K562 (cell line): ENCODE measurements around the gene VDAC2.

Experiments used
- JUNB ChIP-seq: fragments of 450-650 bp; formaldehyde crosslinking; conservative IDR thresholded peaks from 2 replicates; pipeline ENCODE4 v1.4.0; 2020; ENCODE audit warnings: mild to moderate bottlenecking
- MEF2A ChIP-seq: IDR thresholded peaks from 2 replicates; pipeline ENCODE4 v1.6.1; 2011; ENCODE audit warnings: low read depth, mild to moderate bottlenecking, low read length, moderate library complexity; ENCODE audit not compliant: control insufficient read depth
- TCF3 ChIP-seq: sonication (generic); formaldehyde crosslinking; IDR thresholded peaks from 2 replicates; pipeline ENCODE4 v1.4.0; 2020; ENCODE audit warnings: mild to moderate bottlenecking, missing genetic modification reagents
- XRCC3 ChIP-seq: fragments of 450-650 bp; IDR thresholded peaks from 2 replicates; pipeline ENCODE4 v1.6.1; 2017; ENCODE audit warnings: mild to moderate bottlenecking, moderate library complexity
- TF ChIP-seq, protein P1 (sequence below), 3 experiments: fragments of 200-800 bp in 1 of 3; fragments of 250-450 bp in 1 of 3; fragments of 450-650 bp in 1 of 3; sonication (Bioruptor Pico) in 1 of 3; sonication (Bioruptor generic) in 1 of 3; formaldehyde crosslinking in 1 of 3; IDR thresholded peaks; 2 replicates each; pipeline versions ENCODE4 v1.6.1 to v1.8.0; 2016 to 2022; ENCODE audit warnings: mild to moderate bottlenecking in 2 of 3, missing genetic modification characterization in 2 of 3, missing compliant biosample characterization in 1 of 3, moderate library complexity in 1 of 3
- TF ChIP-seq, protein P2 (sequence below), 3 experiments: IDR thresholded peaks in 2 of 3; conservative IDR thresholded peaks in 1 of 3; 2 replicates each; pipeline ENCODE4 v1.5.1; 2011 to 2012; ENCODE audit warnings: low read length in 3 of 3, mild to moderate bottlenecking in 3 of 3, control low read depth in 2 of 3, improper control_type of control experiment in 1 of 3, inconsistent platforms in 1 of 3, low read depth in 1 of 3, mixed read lengths in 1 of 3, moderate library complexity in 1 of 3; ENCODE audit not compliant: insufficient read depth in 2 of 3
- TF ChIP-seq, protein P3 (sequence below): fragments of 250-450 bp; sonication (Bioruptor Pico); IDR thresholded peaks from 2 replicates; pipeline ENCODE4 v1.4.0; 2020; ENCODE audit warnings: mild to moderate bottlenecking, moderate library complexity

DNA sequence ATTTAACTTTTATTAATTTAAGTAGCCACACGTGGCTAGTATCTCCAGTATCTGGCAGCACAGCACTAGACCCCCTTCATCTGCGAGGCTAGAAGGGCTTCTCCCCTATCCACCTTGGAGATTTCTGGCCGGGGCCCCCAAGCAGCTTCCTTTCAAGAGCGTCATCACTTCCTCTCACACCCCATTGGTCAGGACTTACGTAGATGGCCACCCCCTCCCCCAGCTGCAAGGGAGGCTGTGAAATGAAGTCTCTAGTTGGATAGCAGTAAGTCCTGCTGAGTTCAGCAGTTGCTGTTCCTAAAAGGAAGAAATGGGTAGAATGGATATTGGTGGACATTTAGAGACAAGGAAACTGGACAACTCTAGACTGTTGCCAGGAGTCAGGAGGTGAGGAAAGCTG lies 59.0 kb downstream of the VDAC2 start:
- TF ChIP-seq XRCC3 (no peak), TCF3 (CRISPR knock-in tag) (no peak), JUNB (no peak), MEF2A (no peak)
- TF ChIP-seq, protein P1, sequence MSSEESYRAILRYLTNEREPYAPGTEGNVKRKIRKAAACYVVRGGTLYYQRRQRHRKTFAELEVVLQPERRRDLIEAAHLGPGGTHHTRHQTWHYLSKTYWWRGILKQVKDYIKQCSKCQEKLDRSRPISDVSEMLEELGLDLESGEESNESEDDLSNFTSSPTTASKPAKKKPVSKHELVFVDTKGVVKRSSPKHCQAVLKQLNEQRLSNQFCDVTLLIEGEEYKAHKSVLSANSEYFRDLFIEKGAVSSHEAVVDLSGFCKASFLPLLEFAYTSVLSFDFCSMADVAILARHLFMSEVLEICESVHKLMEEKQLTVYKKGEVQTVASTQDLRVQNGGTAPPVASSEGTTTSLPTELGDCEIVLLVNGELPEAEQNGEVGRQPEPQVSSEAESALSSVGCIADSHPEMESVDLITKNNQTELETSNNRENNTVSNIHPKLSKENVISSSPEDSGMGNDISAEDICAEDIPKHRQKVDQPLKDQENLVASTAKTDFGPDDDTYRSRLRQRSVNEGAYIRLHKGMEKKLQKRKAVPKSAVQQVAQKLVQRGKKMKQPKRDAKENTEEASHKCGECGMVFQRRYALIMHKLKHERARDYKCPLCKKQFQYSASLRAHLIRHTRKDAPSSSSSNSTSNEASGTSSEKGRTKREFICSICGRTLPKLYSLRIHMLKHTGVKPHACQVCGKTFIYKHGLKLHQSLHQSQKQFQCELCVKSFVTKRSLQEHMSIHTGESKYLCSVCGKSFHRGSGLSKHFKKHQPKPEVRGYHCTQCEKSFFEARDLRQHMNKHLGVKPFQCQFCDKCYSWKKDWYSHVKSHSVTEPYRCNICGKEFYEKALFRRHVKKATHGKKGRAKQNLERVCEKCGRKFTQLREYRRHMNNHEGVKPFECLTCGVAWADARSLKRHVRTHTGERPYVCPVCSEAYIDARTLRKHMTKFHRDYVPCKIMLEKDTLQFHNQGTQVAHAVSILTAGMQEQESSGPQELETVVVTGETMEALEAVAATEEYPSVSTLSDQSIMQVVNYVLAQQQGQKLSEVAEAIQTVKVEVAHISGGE (CRISPR knock-in tag; IDR thresholded peaks at IDR 0.05), result no peak
- TF ChIP-seq, protein P2, sequence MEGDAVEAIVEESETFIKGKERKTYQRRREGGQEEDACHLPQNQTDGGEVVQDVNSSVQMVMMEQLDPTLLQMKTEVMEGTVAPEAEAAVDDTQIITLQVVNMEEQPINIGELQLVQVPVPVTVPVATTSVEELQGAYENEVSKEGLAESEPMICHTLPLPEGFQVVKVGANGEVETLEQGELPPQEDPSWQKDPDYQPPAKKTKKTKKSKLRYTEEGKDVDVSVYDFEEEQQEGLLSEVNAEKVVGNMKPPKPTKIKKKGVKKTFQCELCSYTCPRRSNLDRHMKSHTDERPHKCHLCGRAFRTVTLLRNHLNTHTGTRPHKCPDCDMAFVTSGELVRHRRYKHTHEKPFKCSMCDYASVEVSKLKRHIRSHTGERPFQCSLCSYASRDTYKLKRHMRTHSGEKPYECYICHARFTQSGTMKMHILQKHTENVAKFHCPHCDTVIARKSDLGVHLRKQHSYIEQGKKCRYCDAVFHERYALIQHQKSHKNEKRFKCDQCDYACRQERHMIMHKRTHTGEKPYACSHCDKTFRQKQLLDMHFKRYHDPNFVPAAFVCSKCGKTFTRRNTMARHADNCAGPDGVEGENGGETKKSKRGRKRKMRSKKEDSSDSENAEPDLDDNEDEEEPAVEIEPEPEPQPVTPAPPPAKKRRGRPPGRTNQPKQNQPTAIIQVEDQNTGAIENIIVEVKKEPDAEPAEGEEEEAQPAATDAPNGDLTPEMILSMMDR (IDR thresholded peaks at IDR 0.05 in 2 of 3, conservative IDR thresholded peaks at IDR 0.05 in 1 of 3; ENCODE audit: insufficient read depth in 2 of 3, low read depth in 1 of 3, low read length in 3 of 3), result no peak
- TF ChIP-seq, protein P3, sequence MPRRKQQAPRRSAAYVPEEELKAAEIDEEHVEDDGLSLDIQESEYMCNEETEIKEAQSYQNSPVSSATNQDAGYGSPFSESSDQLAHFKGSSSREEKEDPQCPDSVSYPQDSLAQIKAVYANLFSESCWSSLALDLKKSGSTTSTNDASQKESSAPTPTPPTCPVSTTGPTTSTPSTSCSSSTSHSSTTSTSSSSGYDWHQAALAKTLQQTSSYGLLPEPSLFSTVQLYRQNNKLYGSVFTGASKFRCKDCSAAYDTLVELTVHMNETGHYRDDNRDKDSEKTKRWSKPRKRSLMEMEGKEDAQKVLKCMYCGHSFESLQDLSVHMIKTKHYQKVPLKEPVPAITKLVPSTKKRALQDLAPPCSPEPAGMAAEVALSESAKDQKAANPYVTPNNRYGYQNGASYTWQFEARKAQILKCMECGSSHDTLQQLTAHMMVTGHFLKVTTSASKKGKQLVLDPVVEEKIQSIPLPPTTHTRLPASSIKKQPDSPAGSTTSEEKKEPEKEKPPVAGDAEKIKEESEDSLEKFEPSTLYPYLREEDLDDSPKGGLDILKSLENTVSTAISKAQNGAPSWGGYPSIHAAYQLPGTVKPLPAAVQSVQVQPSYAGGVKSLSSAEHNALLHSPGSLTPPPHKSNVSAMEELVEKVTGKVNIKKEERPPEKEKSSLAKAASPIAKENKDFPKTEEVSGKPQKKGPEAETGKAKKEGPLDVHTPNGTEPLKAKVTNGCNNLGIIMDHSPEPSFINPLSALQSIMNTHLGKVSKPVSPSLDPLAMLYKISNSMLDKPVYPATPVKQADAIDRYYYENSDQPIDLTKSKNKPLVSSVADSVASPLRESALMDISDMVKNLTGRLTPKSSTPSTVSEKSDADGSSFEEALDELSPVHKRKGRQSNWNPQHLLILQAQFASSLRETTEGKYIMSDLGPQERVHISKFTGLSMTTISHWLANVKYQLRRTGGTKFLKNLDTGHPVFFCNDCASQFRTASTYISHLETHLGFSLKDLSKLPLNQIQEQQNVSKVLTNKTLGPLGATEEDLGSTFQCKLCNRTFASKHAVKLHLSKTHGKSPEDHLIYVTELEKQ (CRISPR knock-in tag), result no peak
